HCT116 (cell line): ENCODE results near the gene ADAMTS16. TPM values are rescaled to one million over a fixed set of nuclear protein-coding genes. Genes with fewer than 3 reads are reported as not detected.

ENCODE experiments used
- ATAC-seq: fragments of 200-7000 bp; cut with Tn5 transposase; 2 replicates; pipeline ENCODE4 v1.9.1; 2020; ENCODE audit warnings: mild to moderate bottlenecking, moderate library complexity
- BruUV-seq: library from RNA; stranded (reverse); fragments of 400-500 nt; replicated peaks from 2 replicates; lab custom pipeline; 2021; lab: Mats Ljungman, UMichigan
- CTCF ChIA-PET: fragments of 300-600 bp; sonication (Branson Sonifier 250); formaldehyde crosslinking; loops from one replicate; lab custom pipeline; 2021; ENCODE audit warnings: antibody characterized with exemption; lab: Charles Lee
- POLR2A ChIA-PET: fragments of 300-600, 350-600 bp; sonication (Branson Sonifier 250); formaldehyde crosslinking; loops from one replicate; lab custom pipeline; 2021; ENCODE audit warnings: antibody characterized with exemption; lab: Charles Lee
- RAD21 ChIA-PET, 2 experiments: fragments of 300-600 bp; sonication (Branson Sonifier 250); formaldehyde crosslinking; loops; one replicate each; lab custom pipeline; 2023; ENCODE audit warnings: low total read pairs in 2 of 2; ENCODE audit not compliant: uncharacterized antibody in 2 of 2, unreplicated experiment in 2 of 2, low non-redundant PET in 1 of 2; lab: Charles Lee
- DNase-seq: peaks from one replicate; pipeline ENCODE4 v3.0.0-alpha.2; 2010; ENCODE audit warnings: low read depth, low spot score
- H2AFZ ChIP-seq: fragments of 200-600 bp; shearing (Covaris generic), sonication (generic); 2 replicates; pipeline ENCODE4 v1.6.1; 2017; ENCODE audit warnings: low read depth, mixed run types, mixed read lengths, antibody characterized with exemption, low read length; ENCODE audit not compliant: poor library complexity, severe bottlenecking
- H3K27ac ChIP-seq: 2 replicates; pipeline ENCODE4 v1.5.1; 2012; ENCODE audit warnings: low read depth, low read length
- H3K27me3 ChIP-seq: fragments of 200-600 bp; sonication (generic); 2 replicates; pipeline ENCODE4 v1.6.1; 2016; ENCODE audit warnings: mixed run types, low read length, mixed read lengths; ENCODE audit not compliant: insufficient read depth
- H3K36me3 ChIP-seq, 2 experiments: fragments of 200-500 bp in 1 of 2; fragments of 200-600 bp in 1 of 2; sonication (Bioruptor generic) in 1 of 2; sonication (generic) in 1 of 2; 2 replicates each; pipeline versions ENCODE4 v1.5.1 to v1.6.1; 2014 to 2016; ENCODE audit warnings: low read length in 2 of 2, inconsistent platforms in 1 of 2, mixed read lengths in 1 of 2, mixed run types in 1 of 2; ENCODE audit not compliant: insufficient read depth in 2 of 2, control insufficient read depth in 1 of 2
- H3K4me1 ChIP-seq, 2 experiments: fragments of 200-600 bp in 1 of 2; sonication (generic) in 1 of 2; 2 replicates each; pipeline versions ENCODE4 v1.5.1 to v1.6.1; 2012 to 2017; ENCODE audit warnings: low read length in 2 of 2, inconsistent platforms in 1 of 2, mild to moderate bottlenecking in 1 of 2, mixed read lengths in 1 of 2, mixed run types in 1 of 2, moderate library complexity in 1 of 2; ENCODE audit not compliant: insufficient read depth in 2 of 2, control insufficient read depth in 1 of 2
- H3K4me2 ChIP-seq: fragments of 200-600 bp; sonication (generic); 2 replicates; pipeline ENCODE4 v1.6.1; 2017; ENCODE audit warnings: mixed run types, low read length, mixed read lengths
- H3K4me3 ChIP-seq, 2 experiments: fragments of 200-600 bp in 1 of 2; sonication (generic) in 1 of 2; replicated peaks in 1 of 2; 2 replicates each; pipeline ENCODE4 v1.5.1; 2011 to 2016; ENCODE audit warnings: low read length in 2 of 2, control low read depth in 1 of 2, low read depth in 1 of 2, mild to moderate bottlenecking in 1 of 2, mixed read lengths in 1 of 2, mixed run types in 1 of 2
- H3K79me2 ChIP-seq: fragments of 200-600 bp; sonication (generic); 2 replicates; pipeline ENCODE4 v1.6.1; 2017; ENCODE audit warnings: mild to moderate bottlenecking, mixed run types, low read length, moderate library complexity, mixed read lengths; ENCODE audit not compliant: insufficient read depth
- H3K9ac ChIP-seq: fragments of 200-600 bp; sonication (generic); 2 replicates; pipeline ENCODE4 v1.6.1; 2016; ENCODE audit warnings: low read length, mixed read lengths
- H3K9me2 ChIP-seq: fragments of 200-600 bp; sonication (generic), shearing (Covaris generic); 2 replicates; pipeline ENCODE4 v1.6.1; 2017; ENCODE audit warnings: mixed run types, mild to moderate bottlenecking, moderate library complexity; ENCODE audit not compliant: insufficient read depth
- H3K9me3 ChIP-seq, 2 experiments: fragments of 200-500 bp in 1 of 2; fragments of 200-600 bp in 1 of 2; sonication (Bioruptor generic) in 1 of 2; sonication (generic) in 1 of 2; 2 replicates each; pipeline ENCODE4 v1.6.1; 2014 to 2017; ENCODE audit warnings: low read length in 2 of 2, mixed read lengths in 2 of 2, inconsistent platforms in 1 of 2, low read depth in 1 of 2, mild to moderate bottlenecking in 1 of 2, mixed run types in 1 of 2, moderate library complexity in 1 of 2; ENCODE audit not compliant: control insufficient read depth in 1 of 2, insufficient read depth in 1 of 2
- H4K20me1 ChIP-seq: fragments of 200-600 bp; sonication (generic), shearing (Covaris generic); 2 replicates; pipeline ENCODE4 v1.6.1; 2017; ENCODE audit warnings: mixed run types, mild to moderate bottlenecking, moderate library complexity; ENCODE audit not compliant: insufficient read depth
- ATF3 ChIP-seq: IDR thresholded peaks from 2 replicates; pipeline ENCODE4 v1.6.1; 2012
- CBX3 ChIP-seq: IDR thresholded peaks from 2 replicates; pipeline ENCODE4 v1.6.1; 2012; ENCODE audit warnings: low read depth
- CEBPB ChIP-seq: IDR thresholded peaks from 2 replicates; pipeline ENCODE4 v1.6.1; 2012; ENCODE audit warnings: low read depth
- CTCF ChIP-seq, 3 experiments: fragments of 200-600 bp in 1 of 3; sonication (generic) in 1 of 3; IDR thresholded peaks in 2 of 3; conservative IDR thresholded peaks in 1 of 3; 2 replicates each; pipeline ENCODE4 v1.5.1; 2012 to 2017; ENCODE audit warnings: low read depth in 2 of 3, low read length in 2 of 3, antibody characterized with exemption in 1 of 3, borderline replicate concordance in 1 of 3, control low read depth in 1 of 3, mild to moderate bottlenecking in 1 of 3, mixed read lengths in 1 of 3, mixed run types in 1 of 3, moderate library complexity in 1 of 3; ENCODE audit not compliant: insufficient read depth in 1 of 3
- EGR1 ChIP-seq: IDR thresholded peaks from 2 replicates; pipeline ENCODE4 v1.6.1; 2012; ENCODE audit warnings: low read depth
- ELF1 ChIP-seq: IDR thresholded peaks from 2 replicates; pipeline ENCODE4 v1.6.1; 2012; ENCODE audit warnings: low read depth, borderline replicate concordance
- EZH2 ChIP-seq: fragments of 200-600 bp; sonication (generic); IDR thresholded peaks from 2 replicates; pipeline ENCODE4 v1.6.1; 2017; ENCODE audit warnings: antibody characterized with exemption, mixed run types
- JUND ChIP-seq: IDR thresholded peaks from 2 replicates; pipeline ENCODE4 v1.6.1; 2012
- MAX ChIP-seq: IDR thresholded peaks from 2 replicates; pipeline ENCODE4 v1.6.1; 2012
- POLR2A ChIP-seq: IDR thresholded peaks from 2 replicates; pipeline ENCODE4 v1.7.0; 2011; ENCODE audit warnings: borderline replicate concordance; ENCODE audit not compliant: insufficient read depth, insufficient read length; ENCODE audit errors: extremely low read depth
- SRF ChIP-seq: IDR thresholded peaks from 2 replicates; pipeline ENCODE4 v1.6.1; 2012; ENCODE audit warnings: low read depth
- TCF7L2 ChIP-seq: IDR thresholded peaks from 2 replicates; pipeline ENCODE4 v1.7.0; 2011; ENCODE audit warnings: borderline replicate concordance, inconsistent platforms; ENCODE audit not compliant: insufficient read depth, insufficient read length; ENCODE audit errors: extremely low read depth
- YY1 ChIP-seq: IDR thresholded peaks from 2 replicates; pipeline ENCODE4 v1.6.1; 2011; ENCODE audit warnings: low read length, low read depth, moderate library complexity, mild to moderate bottlenecking; ENCODE audit not compliant: insufficient replicate concordance; ENCODE audit errors: extremely low read depth
- ZFX ChIP-seq: fragments of 450-650 bp; IDR thresholded peaks from 2 replicates; pipeline ENCODE4 v1.6.1; 2017
- ZNF274 ChIP-seq: fragments of 200-500 bp; sonication (Bioruptor generic); IDR thresholded peaks from 2 replicates; pipeline ENCODE4 v1.6.1; 2014; ENCODE audit warnings: mild to moderate bottlenecking, low read depth, low read length, inconsistent platforms
- intact Hi-C: fragments of 100-400 bp; cut with micrococcal nuclease; formaldehyde crosslinking; loops from 2 replicates; pipeline ENCODE4 v1.10.0; 2022
- total RNA-seq: library from RNA; stranded (reverse); gene quantifications from one replicate; pipeline ENCODE4 v1.2.1, GENCODE V29; 2021; ENCODE audit not compliant: unreplicated experiment
- TF ChIP-seq, protein P1 (sequence below): IDR thresholded peaks from 2 replicates; pipeline ENCODE4 v1.6.1; 2012; ENCODE audit warnings: low read depth

Gene ADAMTS16
- total RNA-seq, 1 experiment from 2014 or later, result 2.4 TPM

DNA sequence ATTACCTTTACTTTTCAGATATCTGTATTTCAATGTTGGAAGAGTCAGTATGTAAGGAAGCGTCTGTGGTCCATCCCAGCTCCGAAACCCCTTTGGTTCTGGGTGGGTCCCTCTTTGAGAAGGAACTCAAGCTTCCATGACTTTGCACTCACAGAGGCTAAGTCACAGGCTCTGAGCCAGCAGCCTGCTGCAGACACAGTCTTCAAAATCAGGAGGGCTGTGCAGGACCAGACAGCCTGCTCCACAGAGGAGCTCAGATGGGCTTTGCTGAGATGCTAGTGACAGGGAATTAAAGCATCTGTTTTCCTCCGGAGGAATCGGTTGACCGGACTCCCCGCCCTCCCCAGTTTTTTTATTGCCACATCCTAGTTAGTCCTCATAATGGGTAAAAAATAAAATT, 155.9 kb downstream of the ADAMTS16 start:
- intact Hi-C loops, result no loop called here
- BruUV-seq, result no TSS peak
- Histone ChIP-seq H3K9me3 (no peaks in the 10 kb centered on the region), H4K20me1 (no peaks in the 10 kb centered on the region), H3K4me1 (no peaks in the 10 kb centered on the region), H3K4me2 (no peak overlapping the region), H3K27ac (no peak overlapping the region), H3K27me3 (no peaks in the 10 kb centered on the region), H3K79me2 (no peaks in the 10 kb centered on the region), H3K9me2 (no peaks in the 10 kb centered on the region), H3K9ac (no peak overlapping the region), H3K36me3 (no peaks in the 10 kb centered on the region), H3K4me3 (no peak overlapping the region), H2AFZ (no peak overlapping the region)
- CTCF ChIA-PET, result no interaction called here
- no peak for TF ChIP-seq CBX3
- TF ChIP-seq EZH2, result no peak
- TF ChIP-seq YY1, result no peak
- TF ChIP-seq SRF, result no peak
- no peak for TF ChIP-seq CEBPB
- RAD21 ChIA-PET, result no interaction called here
- POLR2A ChIA-PET, result no interaction called here
- no peak for ATAC-seq
- DNase-seq, result no peak

- BruUV-seq, result no TSS peak
- Histone ChIP-seq H3K27me3 (no peaks in the 10 kb centered on the region), H2AFZ (no peak overlapping the region), H3K79me2 (no peaks in the 10 kb centered on the region), H3K9me2 (no peaks in the 10 kb centered on the region), H4K20me1 (no peaks in the 10 kb centered on the region), H3K9me3 (no peaks in the 10 kb centered on the region), H3K9ac (no peak overlapping the region), H3K4me2 (no peak overlapping the region), H3K36me3 (no peaks in the 10 kb centered on the region), H3K27ac (no peak overlapping the region), H3K4me3 (no peak overlapping the region), H3K4me1 (no peaks in the 10 kb centered on the region)
- ATAC-seq, result no peak
- ChIA-PET POLR2A (no interaction called here), RAD21 (no interaction called here), CTCF (no interaction called here)
- no peak for DNase-seq
- intact Hi-C loops, result no loop called here
- TF ChIP-seq CTCF (IDR thresholded peaks at IDR 0.05 in 2 of 3, conservative IDR thresholded peaks at IDR 0.05 in 1 of 3; ENCODE audit: borderline replicate concordance in 1 of 3, insufficient read depth in 1 of 3, low read depth in 2 of 3, low read length in 2 of 3) (no peak), JUND (no peak), ATF3 (no peak), EGR1 (no peak), POLR2A (no peak), TCF7L2 (no peak), YY1 (no peak), EZH2 (no peak), ZNF274 (no peak), ZFX (no peak), ELF1 (no peak), MAX (no peak)
- TF ChIP-seq, protein P1, sequence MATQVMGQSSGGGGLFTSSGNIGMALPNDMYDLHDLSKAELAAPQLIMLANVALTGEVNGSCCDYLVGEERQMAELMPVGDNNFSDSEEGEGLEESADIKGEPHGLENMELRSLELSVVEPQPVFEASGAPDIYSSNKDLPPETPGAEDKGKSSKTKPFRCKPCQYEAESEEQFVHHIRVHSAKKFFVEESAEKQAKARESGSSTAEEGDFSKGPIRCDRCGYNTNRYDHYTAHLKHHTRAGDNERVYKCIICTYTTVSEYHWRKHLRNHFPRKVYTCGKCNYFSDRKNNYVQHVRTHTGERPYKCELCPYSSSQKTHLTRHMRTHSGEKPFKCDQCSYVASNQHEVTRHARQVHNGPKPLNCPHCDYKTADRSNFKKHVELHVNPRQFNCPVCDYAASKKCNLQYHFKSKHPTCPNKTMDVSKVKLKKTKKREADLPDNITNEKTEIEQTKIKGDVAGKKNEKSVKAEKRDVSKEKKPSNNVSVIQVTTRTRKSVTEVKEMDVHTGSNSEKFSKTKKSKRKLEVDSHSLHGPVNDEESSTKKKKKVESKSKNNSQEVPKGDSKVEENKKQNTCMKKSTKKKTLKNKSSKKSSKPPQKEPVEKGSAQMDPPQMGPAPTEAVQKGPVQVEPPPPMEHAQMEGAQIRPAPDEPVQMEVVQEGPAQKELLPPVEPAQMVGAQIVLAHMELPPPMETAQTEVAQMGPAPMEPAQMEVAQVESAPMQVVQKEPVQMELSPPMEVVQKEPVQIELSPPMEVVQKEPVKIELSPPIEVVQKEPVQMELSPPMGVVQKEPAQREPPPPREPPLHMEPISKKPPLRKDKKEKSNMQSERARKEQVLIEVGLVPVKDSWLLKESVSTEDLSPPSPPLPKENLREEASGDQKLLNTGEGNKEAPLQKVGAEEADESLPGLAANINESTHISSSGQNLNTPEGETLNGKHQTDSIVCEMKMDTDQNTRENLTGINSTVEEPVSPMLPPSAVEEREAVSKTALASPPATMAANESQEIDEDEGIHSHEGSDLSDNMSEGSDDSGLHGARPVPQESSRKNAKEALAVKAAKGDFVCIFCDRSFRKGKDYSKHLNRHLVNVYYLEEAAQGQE, result no peak
Measured at GRCh38 chr5:5297432-5298067, 157.4 kb downstream of the ADAMTS16 start.
